Measurements from ENCODE around the gene TANGO2.

GRCh38 chr22:20053407-20054033 is 32.6 kb downstream of the TANGO2 start:
- TF ChIP-seq, protein P1, sequence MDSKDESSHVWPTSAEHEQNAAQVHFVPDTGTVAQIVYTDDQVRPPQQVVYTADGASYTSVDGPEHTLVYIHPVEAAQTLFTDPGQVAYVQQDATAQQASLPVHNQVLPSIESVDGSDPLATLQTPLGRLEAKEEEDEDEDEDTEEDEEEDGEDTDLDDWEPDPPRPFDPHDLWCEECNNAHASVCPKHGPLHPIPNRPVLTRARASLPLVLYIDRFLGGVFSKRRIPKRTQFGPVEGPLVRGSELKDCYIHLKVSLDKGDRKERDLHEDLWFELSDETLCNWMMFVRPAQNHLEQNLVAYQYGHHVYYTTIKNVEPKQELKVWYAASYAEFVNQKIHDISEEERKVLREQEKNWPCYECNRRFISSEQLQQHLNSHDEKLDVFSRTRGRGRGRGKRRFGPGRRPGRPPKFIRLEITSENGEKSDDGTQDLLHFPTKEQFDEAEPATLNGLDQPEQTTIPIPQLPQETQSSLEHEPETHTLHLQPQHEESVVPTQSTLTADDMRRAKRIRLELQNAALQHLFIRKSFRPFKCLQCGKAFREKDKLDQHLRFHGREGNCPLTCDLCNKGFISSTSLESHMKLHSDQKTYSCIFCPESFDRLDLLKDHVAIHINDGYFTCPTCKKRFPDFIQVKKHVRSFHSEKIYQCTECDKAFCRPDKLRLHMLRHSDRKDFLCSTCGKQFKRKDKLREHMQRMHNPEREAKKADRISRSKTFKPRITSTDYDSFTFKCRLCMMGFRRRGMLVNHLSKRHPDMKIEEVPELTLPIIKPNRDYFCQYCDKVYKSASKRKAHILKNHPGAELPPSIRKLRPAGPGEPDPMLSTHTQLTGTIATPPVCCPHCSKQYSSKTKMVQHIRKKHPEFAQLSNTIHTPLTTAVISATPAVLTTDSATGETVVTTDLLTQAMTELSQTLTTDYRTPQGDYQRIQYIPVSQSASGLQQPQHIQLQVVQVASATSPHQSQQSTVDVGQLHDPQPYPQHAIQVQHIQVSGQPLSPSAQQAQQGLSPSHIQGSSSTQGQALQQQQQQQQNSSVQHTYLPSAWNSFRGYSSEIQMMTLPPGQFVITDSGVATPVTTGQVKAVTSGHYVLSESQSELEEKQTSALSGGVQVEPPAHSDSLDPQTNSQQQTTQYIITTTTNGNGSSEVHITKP (IDR thresholded peaks at IDR 0.05; ENCODE audit: partially characterized antibody) = no peak
- TF ChIP-seq NFRKB (IDR thresholded peaks at IDR 0.05; ENCODE audit: low read depth) (no peak), SMC3 (conservative IDR thresholded peaks at IDR 0.05; ENCODE audit: insufficient read depth, low read depth, low read length) (no peak), ZNF12 (CRISPR knock-in tag; IDR thresholded peaks at IDR 0.05) (no peak)
- TF ChIP-seq, protein P2, sequence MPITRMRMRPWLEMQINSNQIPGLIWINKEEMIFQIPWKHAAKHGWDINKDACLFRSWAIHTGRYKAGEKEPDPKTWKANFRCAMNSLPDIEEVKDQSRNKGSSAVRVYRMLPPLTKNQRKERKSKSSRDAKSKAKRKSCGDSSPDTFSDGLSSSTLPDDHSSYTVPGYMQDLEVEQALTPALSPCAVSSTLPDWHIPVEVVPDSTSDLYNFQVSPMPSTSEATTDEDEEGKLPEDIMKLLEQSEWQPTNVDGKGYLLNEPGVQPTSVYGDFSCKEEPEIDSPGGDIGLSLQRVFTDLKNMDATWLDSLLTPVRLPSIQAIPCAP (CRISPR knock-in tag; IDR thresholded peaks at IDR 0.05; ENCODE audit: borderline replicate concordance) = no peak

Measured in K562 (cell line).